CD4-positive, alpha-beta T cell treated with Interleukin-21 for 1 hour (primary cell): Measurements from ENCODE around the gene GAA.

Experiments used
- DNase-seq: peaks from one replicate; pipeline ENCODE4 v3.0.0-alpha.2; 2020

Gene GAA

DNA sequence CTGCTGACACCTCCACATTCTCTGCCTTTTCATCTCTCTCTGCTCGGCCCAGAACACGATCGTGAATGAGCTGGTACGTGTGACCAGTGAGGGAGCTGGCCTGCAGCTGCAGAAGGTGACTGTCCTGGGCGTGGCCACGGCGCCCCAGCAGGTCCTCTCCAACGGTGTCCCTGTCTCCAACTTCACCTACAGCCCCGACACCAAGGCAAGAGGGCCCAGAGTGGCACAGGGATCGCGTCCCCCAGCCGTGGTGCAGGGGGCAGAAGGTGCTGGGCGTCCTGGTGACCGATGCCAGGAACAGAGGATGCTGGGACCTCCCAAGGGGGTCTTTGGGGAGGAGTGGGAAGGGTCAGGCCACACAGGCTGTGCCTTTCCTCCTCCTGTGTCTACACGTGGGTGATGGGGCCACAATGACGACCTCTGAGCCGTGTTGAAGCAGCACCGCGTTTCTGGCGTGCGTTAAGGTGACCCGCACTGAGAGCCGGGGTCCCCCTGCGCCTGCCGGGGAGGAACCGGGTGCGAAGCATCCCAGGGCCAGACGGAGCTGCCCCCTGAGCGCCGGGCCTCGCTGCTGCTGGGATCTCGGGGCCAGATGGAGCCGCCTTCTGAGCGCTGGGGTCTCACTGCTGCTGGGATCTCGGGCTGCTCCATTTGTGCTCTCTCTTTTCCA, 17.4 kb downstream of the GAA start:
- no peak for DNase-seq

DNA sequence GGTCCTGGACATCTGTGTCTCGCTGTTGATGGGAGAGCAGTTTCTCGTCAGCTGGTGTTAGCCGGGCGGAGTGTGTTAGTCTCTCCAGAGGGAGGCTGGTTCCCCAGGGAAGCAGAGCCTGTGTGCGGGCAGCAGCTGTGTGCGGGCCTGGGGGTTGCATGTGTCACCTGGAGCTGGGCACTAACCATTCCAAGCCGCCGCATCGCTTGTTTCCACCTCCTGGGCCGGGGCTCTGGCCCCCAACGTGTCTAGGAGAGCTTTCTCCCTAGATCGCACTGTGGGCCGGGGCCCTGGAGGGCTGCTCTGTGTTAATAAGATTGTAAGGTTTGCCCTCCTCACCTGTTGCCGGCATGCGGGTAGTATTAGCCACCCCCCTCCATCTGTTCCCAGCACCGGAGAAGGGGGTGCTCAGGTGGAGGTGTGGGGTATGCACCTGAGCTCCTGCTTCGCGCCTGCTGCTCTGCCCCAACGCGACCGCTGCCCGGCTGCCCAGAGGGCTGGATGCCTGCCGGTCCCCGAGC, 17.9 kb downstream of the GAA start:
- no peak for DNase-seq

DNA sequence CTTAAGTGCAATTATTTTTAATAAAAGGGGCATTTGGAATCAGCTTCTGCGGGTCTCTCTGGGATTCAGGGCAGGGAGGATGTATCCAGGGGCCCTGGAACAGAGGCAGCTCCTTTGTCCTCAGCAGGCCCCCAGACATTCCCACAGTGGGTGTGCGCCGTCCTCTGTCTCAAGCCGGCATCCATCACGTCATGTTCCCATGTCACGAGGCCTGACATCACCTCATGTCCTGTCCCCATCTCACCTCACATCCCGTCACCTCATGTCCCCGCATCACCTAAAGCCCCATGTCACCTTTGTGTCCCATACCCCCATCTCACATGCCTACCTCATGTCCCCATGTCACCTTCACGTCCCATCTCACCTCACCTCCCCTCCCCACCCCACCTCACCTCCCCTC, 18.5 kb downstream of the GAA start:
- DNase-seq: no peak

GRCh38 chr17:80122026-80122575, 20.7 kb downstream of the GAA start:
- DNase-seq: no peak

DNA sequence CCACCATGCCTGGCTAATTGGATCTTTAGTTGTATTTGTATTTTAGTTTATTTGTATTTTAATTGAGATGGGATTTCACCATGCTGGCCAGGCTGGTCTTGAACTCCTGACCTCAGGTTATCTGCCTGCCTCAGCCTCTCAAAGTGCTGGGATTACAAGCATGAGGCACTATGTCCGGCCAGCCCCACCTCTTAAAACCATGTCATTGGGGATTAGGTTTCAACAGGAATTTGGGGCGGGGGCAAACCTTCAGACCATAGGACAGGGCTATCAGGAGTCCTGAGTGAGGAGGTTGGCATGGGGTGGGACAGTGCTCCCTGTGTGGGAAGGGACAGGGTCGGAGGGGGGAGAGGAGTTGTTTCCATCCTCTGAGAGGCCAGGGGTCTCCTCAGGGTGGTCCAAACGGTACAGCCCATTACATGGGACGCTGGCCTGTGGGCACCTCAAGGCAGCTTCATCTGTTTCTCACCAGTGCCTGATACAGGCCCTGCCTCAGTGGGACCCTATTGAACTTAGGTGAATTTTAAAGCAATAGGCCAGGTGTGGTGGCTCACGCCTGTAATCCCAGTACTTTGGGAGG, 21.6 kb downstream of the GAA start:
- DNase-seq: no peak

DNA sequence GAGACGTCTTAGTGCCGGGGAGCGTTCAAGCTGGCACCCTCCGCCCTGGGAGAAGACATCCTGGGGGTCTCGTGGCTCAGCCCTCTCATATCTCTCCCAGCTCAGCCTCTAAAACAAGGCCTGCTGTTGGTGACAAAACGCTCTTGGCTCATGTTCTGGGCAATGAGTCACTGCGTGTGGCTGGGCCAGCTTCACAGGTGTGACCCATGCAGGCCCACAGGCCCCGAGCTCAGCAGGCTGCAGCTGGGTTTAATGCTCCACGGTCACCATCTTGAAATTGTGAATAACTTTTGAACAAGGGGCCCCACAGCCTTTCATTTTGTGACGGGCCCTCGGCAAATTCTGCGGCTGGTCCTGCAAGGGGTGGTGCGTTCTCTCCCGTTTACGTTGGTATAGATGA, 22.4 kb downstream of the GAA start:
- DNase-seq: no peak

GRCh38 chr17:80124351-80124981, 23.1 kb downstream of the GAA start:
- DNase-seq: no peak

DNA sequence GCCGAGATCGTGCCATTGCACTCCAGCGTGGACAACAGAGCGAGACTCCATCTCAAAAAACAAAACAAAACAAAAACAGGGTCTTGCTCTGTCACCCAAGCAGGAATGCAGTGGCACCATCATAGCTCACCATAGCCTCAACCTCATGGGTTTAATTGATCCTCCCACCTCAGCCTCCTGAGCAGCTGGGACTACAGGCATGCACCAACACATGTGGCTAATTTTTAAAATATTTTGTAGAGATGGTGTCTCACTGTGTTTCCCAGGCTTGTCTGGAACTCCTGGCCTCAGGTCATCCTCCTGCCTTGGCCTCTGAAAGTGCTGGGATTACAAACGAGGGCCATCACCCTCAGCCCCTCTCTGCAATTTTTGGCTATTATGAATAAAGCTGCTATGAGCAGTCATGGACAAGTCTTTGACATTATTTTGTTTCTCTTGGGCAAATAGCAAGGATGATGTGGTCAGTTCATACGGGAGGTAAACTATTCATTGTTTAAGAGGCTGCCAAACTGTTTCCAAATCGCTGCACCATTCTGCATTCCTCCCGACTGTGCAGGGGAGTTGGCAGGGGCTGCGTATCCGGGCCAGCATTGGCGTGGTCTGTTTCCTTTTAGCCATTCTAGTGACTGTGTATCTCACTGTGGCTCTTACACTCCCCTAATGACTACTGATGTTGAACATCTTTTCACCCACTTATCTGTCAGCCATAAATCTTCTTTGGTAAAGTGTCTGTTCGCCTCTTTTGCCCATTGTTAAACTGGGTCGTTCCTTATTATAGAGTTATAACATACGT, 24.5 kb downstream of the GAA start:
- no peak for DNase-seq

GRCh38 chr17:80126449-80126715, 25.0 kb downstream of the GAA start:
- no peak for DNase-seq

DNA sequence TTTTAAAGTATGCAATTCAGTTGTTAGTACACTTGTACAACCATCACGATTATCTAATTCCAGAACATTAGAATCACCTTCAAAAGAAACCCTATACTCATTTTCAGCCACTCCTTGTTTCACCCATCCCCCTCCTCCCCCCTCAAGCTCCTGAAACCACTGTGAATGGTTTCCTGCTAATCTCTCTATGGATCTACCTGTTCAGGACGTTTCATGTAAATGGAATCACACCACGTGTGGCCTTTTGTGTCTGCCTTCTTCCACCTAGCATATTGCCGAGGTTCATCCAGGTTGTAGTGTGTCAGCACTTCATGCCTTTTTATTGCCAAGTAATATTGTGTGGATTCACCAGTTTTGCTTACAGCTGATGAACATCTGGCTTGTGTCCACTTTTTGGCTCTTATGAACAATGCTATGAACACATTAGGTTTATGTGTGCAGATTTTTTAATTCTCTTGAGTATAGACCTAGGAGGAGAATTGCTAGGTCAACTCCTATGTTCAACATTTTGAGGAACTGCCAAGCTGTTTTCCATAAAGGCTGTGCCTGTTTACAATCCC, 27.7 kb downstream of the GAA start:
- DNase-seq: no peak

DNA sequence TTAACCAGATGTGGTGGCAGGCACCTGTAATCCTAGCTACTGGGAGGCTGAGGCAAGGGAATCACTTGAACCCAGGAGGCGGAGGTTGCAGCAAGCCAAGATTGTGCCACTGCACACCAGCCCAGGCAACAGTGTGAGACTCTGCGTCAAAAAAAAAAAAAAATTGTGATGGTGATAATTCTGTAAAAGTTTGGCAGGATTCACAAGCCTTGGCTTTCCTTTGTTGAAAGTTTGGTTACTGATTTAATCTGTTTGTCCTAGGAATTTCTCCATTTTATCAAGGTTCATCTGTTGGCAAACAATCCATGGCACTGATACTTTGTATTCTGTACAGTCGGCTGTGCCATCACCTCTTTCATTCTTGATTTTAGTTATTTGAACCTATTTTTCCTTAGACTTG, 29.6 kb downstream of the GAA start:
- no peak for DNase-seq

GRCh38 chr17:80132906-80133625, 31.7 kb downstream of the GAA start:
- DNase-seq: no peak

GRCh38 chr17:80133626-80133970, 32.2 kb downstream of the GAA start:
- no peak for DNase-seq

DNA sequence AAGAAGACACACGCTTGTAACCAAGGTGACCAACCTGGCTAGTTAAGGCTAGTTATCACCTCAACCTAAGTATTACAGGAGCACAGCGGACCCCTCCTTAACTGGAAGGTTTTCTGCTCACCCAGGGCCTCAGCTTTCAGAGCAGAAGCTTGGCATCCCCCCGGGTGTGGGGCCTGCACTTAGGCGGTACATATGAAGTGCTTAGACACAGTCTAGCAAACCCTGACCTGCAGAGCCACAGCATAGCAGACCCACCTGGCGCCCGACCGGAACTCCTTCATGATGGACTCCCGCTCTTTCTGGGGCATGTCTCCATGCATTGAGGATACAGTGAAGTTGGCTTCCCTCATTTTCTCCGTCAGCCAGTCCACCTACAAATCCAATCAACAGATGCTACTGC, 35.8 kb downstream of the GAA start:
- no peak for DNase-seq

GRCh38 chr17:80138856-80139426, 37.6 kb downstream of the GAA start:
- DNase-seq: no peak

DNA sequence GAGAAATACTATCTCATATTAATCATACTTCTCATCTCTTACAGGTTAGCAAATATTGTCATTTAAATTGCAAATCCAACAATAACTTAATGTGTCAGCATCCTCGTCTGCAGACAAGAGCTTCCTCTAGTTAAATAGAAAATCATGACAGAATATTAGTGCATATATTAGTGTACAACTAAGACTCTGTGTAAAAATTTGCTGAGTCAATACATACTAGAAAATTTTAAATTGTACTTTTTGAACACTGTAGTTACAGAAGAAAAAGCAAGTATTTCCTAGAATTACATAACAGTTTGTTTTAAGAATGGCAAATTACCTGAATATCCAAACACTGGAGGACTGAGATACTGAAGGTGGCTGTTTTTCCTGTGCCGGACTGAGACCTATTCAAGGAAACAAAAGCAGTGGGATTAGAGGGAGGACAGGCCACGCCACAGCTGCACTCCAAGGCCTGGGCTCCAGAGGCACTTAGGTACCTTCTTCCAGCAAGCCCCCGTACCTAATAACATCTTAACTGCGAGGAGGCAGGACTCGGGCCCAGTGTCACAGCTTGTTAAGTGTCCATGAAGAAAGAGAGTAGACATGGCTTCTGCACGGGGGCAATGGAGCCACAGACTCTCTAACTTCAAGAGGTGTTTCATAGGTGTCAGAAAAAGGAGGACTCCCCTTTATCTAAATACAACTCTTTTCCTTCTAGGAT, 40.2 kb downstream of the GAA start:
- DNase-seq: no peak

DNA sequence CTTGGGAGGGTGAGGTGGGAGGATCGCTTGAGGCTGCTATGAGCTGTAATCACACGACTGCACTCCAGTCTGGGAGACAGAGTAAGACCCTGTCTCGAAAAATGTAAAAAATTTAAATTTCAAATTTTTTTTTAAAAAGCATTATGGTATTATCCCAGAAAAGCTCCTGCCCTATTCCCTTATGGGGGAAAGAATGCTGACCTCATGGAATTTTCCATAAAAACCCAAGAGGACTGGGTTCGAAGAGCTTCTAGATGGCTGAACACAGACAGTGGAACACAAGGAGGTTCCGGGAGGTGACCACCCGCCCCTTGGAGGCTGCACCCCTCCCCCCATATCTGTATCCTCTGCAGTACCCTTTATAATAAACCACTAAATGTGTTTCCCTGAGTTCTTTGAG, 41.5 kb downstream of the GAA start:
- DNase-seq: no peak

GRCh38 chr17:80145076-80146075, 44.0 kb downstream of the GAA start:
- peak; percentile 22 for DNase-seq

GRCh38 chr17:80146121-80147034, 45.0 kb downstream of the GAA start:
- DNase-seq: peak; percentile 30
